ENCODE measurements around the gene PPM1A. TPM values are rescaled to one million over a fixed set of nuclear protein-coding genes. Genes with fewer than 3 reads are reported as not detected.

The PPM1A gene
- total and polyA plus RNA-seq, 8 donors, result 13.6 to 95.5 (median 32.7) TPM

DNA sequence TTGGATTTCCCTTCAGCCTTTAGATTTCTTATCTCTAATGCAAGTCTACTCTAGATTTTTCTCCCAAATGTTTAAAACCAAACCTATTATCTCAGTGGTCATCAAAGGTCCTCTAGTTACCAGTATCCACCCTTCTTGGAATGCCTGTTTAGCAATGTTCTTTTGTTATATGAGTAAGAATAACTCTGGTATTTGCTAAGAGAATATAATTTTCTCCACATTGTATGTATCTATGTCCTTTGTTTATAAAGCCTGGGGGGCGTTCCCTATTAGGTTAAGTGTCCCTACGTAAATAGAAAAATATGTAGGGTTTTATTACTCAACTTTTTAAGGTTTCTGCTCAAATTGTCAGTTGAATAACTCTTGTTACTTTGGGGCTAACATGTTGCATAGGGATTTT lies 27.3 kb downstream of the PPM1A start:
- H3K27ac ChIP-seq, result no peak overlapping the region
- peaks cover 0 to 90% (median 55%) of the 10 kb centered on the region in 4 donors for H3K4me1 ChIP-seq
- no peak for DNase-seq
- WGBS, 5 donors, result 65 to 85% (median 74%) methylated on average over 2 of the region's 2 CpGs
- no peaks in the 10 kb centered on the region for H3K27me3 ChIP-seq
- no peak overlapping the region for H3K4me3 ChIP-seq
- TF ChIP-seq CTCF (IDR thresholded peaks at IDR 0.05), result no peak
- no peak for TF ChIP-seq POLR2AphosphoS5 (IDR thresholded peaks at IDR 0.05)
- no peak for TF ChIP-seq POLR2A (IDR thresholded peaks at IDR 0.05)
- TF ChIP-seq EP300 (IDR thresholded peaks at IDR 0.05), result no peak
- intact Hi-C loops (cut with DNase I; ENCODE audit: low total_unique reads), result no loop called here
- no peaks in the 10 kb centered on the region for H3K9me3 ChIP-seq
- H3K36me3 ChIP-seq, result peaks cover 0 to 4% (median 0%) of the 10 kb centered on the region in 4 donors

GRCh38 chr14:60277605-60278190 lies 28.7 kb downstream of the PPM1A start:
- 26 to 46% (median 35%) methylated on average over 2 of the region's 2 CpGs for WGBS, 5 donors
- H3K27ac ChIP-seq, result no peak overlapping the region
- intact Hi-C loops (cut with DNase I; ENCODE audit: low total_unique reads), result no loop called here
- H3K9me3 ChIP-seq, result no peaks in the 10 kb centered on the region
- H3K4me1 ChIP-seq, result peaks cover 0 to 77% (median 48%) of the 10 kb centered on the region in 4 donors
- H3K27me3 ChIP-seq, result no peaks in the 10 kb centered on the region
- H3K4me3 ChIP-seq, result no peak overlapping the region
- peaks cover 2 to 8% (median 4%) of the 10 kb centered on the region in 4 donors for H3K36me3 ChIP-seq
- TF ChIP-seq CTCF (IDR thresholded peaks at IDR 0.05), result no peak
- TF ChIP-seq POLR2AphosphoS5 (IDR thresholded peaks at IDR 0.05), result no peak
- no peak for TF ChIP-seq POLR2A (IDR thresholded peaks at IDR 0.05)
- TF ChIP-seq EP300 (IDR thresholded peaks at IDR 0.05), result no peak
- no peak for DNase-seq

DNA sequence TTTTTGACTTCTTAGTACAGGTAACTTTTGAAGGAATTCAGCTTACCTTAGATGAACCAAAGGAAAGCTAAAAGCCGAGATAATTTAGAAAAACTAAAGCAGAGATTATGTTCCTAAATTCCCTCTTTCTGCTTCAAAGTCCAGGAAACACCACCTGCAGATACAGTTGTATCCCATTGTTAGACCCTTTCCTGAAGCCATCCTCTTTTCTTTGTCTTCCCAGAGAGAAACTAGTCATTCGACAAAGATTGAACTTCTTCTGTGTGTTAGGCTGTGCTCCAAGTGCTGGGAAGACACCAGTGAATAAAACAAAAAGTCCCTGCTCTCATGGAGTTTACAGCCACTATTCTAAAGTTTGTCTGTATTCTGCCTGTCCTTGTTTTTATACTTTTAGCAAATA lies 29.3 kb downstream of the PPM1A start:
- intact Hi-C loops (cut with DNase I; ENCODE audit: low total_unique reads), result no loop called here
- Histone ChIP-seq H3K4me3 (no peak overlapping the region), H3K27me3 (no peaks in the 10 kb centered on the region), H3K36me3 (peaks cover 8 to 14% (median 10%) of the 10 kb centered on the region in 4 donors), H3K9me3 (no peaks in the 10 kb centered on the region), H3K27ac (no peak overlapping the region), H3K4me1 (peaks cover 0 to 74% (median 41%) of the 10 kb centered on the region in 4 donors)
- DNase-seq, result no peak
- WGBS, 5 donors, result 28 to 57% (median 45%) methylated on average over 2 of the region's 2 CpGs
- no peak for TF ChIP-seq POLR2A (IDR thresholded peaks at IDR 0.05)

GRCh38 chr14:60287452-60287851 lies 38.4 kb downstream of the PPM1A start:
- H3K4me1 ChIP-seq, result peaks cover 0 to 22% (median 9%) of the 10 kb centered on the region in 4 donors
- H3K27ac ChIP-seq, result no peak overlapping the region
- no peak for DNase-seq
- H3K36me3 ChIP-seq, result peaks cover 8 to 65% (median 49%) of the 10 kb centered on the region in 4 donors
- no peaks in the 10 kb centered on the region for H3K9me3 ChIP-seq
- intact Hi-C loops (cut with DNase I; ENCODE audit: low total_unique reads), result no loop called here
- no peaks in the 10 kb centered on the region for H3K27me3 ChIP-seq
- H3K4me3 ChIP-seq, result no peak overlapping the region
- TF ChIP-seq CTCF (IDR thresholded peaks at IDR 0.05), result no peak
- no peak for TF ChIP-seq POLR2AphosphoS5 (IDR thresholded peaks at IDR 0.05)
- no peak for TF ChIP-seq POLR2A (IDR thresholded peaks at IDR 0.05)
- TF ChIP-seq EP300 (IDR thresholded peaks at IDR 0.05), result no peak

GRCh38 chr14:60288279-60288678 lies 39.3 kb downstream of the PPM1A start:
- intact Hi-C loops (cut with DNase I; ENCODE audit: low total_unique reads), result no loop called here
- no peak for DNase-seq
- 24 to 60% (median 38%) methylated on average over 1 of the region's 1 CpG for WGBS, 5 donors
- TF ChIP-seq CTCF (IDR thresholded peaks at IDR 0.05) (no peak), EP300 (IDR thresholded peaks at IDR 0.05) (no peak), POLR2A (IDR thresholded peaks at IDR 0.05) (no peak), POLR2AphosphoS5 (IDR thresholded peaks at IDR 0.05) (no peak)
- H3K4me1 ChIP-seq, result peaks cover 0 to 20% (median 9%) of the 10 kb centered on the region in 4 donors
- no peak overlapping the region for H3K4me3 ChIP-seq
- H3K36me3 ChIP-seq, result peaks cover 7 to 66% (median 49%) of the 10 kb centered on the region in 4 donors
- no peaks in the 10 kb centered on the region for H3K27me3 ChIP-seq
- no peak overlapping the region for H3K27ac ChIP-seq
- H3K9me3 ChIP-seq, result no peaks in the 10 kb centered on the region

Measured in stomach (tissue), 9 donors.